NCI-H510A (cell line): ENCODE results near the gene H3-3A.

Experiments used
- DNase-seq: peaks from one replicate; lab custom pipeline; 2025; lab: John Stamatoyannopoulos, UW

H3-3A gene

DNA sequence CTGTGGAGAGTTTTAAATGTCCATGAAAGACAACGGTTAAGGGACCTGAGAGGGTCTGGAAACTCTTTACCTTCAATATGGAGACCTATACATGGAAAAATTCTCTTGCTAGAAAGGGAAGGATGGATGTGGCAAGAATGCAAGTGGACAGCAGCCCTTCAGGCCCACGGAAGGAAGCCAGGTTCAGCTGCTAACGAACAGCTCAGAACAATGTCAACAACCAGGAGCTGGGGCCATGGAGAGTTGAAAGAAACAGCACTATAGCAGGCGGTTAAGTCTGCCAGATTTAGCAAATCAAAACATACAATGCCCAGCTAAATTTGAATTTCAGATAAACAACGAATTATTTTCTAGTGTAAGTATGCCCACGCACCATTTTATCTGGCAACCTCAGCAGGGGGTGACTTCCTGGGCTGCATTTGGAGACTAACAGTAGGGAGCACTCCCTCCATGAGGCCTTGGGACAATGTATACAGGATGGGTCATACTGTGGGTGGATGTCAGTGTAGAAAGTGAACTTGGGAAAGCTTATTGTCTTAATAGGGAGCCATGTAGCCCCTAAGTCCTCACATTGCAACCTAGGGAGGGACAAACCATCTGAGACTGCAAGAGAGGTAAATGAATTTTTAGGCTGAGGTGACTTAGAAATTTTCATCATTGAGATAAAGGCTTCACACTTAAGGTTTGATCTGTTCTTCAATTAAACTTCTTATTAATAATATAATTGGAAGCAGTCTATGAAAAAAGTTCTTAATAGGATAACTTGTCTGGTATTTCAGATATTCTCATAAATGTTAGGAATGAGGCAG, 7.8 kb upstream of the H3-3A start:
- DNase-seq = no peak

DNA sequence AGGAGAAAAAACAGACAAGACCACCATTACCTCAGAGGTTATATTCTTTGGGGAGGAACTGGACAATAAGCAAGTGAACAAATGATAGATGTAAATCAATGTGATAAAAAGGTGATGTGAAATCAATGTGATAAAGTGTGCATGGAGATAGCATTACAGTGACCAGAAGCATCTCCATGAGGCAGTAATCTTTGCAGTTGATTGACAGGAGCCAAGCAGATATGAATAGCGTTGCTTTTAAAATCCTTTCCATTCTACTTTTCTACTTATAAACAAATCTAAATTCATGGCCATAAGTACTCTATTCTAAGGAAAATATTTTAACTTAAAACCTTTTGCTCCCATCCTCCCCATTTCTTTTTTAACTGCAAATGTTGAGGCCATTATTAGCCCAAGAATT, 2.8 kb upstream of the H3-3A start:
- no peak for DNase-seq

GRCh38 chr1:226060427-226060826, 2.1 kb upstream of the H3-3A start:
- DNase-seq = no peak

DNA sequence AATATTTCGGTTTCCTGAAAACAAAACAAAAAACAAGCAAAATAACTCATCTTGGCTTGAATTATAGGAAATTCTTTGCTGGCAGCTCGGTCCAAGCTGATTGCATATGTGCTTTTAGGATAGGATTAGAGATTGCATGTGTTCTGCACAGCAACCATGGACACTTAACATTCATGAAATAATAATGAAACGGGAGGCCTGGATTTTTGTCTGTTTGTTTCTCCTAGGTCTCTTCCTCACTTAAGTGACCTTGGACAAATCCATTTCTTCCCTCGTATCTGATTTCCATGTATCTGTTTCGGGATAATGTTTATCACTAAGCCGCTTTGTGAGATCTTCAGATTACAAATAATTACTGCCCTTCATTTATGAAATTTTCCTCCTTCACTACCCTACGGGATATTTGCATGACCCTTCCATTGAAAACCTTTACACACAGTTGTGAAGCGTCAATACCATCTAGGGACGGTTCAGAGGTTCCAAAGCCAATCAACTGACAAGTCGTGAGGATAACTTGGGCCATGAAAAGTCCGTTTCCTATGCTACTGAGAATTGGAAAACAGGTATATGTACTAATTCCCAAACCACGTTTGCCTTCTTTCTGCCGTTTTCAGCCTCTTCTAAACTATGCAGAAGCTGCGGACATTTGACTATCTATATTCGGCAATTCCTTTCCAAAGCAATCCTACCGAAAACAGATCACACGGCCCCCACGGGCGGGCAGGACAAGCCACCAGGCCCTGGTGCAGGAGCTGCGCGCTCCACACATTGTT, 1.3 kb upstream of the H3-3A start:
- no peak for DNase-seq

DNA sequence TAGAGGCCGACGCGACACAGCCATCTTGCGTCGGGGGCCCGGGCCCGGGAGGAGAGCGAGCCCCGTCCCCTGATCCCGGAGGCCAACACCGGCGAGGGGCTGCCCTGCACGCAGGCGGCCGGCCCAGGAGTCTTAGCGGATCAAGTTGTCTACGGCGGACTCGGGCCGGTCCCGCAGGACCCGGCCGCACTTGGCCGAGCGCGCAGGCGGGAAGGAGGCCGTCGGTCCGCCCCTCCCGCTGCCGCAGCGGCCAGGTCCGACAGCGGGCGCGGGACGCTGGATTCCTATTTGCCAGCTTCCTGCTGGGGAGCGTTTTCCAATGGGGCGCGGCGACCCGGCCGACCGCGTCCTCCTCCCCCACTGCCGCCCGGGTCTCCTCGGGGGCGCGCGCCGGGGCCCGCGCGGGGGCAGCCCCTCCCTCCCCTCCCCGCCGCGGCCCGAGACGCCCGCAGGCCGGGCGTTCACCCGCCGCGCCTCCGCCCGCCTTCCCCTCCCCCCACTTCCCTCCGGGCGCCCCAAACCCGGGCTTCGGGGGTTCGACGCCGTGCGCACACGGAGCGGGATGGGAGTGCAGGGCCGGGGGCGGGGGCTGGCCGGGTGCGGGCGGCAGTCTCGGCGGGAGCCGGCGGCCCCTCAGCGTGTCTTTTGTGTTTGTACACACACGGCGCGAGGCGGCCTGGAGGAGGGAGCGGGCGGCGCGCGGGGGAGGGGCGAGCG, 517 bp upstream of the H3-3A start:
- peak; percentile 73 for DNase-seq

DNA sequence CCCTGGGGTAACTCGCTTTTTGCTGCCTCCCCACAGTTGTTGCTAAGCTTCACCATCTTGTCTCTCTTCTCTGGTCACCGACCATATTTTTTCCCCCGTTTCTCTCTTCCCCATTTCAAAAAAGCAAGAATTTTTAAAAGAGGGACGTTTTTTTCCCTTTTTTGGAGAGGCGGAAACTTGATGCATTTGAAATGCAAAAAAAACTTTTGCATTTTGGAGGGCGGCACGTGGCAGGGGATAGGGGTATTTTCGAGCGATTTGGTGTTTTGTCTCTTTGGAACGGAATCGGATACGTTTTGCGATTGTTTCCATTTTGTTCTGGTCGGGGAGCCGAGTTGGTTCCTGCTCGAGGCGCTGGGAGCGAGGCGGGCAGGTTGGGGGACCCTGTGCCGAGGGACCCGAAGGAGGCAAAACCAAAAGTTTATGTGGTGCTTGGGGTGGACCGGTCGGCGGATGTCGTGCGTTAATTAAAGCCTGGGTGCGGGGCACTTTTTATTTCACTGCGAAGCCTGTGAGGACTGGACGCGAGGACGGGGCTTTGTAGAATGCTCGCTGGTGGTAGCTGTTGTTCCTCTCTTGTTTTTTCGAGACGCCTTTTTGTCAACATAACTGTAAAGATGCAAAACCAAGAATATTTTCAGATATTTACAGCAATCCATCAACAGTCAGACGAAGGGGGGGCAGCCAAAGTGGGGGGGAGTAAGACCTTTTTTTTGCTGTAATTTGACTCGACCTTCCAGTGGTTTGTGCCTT, 884 bp downstream of the H3-3A start:
- peak; percentile 54 for DNase-seq

DNA sequence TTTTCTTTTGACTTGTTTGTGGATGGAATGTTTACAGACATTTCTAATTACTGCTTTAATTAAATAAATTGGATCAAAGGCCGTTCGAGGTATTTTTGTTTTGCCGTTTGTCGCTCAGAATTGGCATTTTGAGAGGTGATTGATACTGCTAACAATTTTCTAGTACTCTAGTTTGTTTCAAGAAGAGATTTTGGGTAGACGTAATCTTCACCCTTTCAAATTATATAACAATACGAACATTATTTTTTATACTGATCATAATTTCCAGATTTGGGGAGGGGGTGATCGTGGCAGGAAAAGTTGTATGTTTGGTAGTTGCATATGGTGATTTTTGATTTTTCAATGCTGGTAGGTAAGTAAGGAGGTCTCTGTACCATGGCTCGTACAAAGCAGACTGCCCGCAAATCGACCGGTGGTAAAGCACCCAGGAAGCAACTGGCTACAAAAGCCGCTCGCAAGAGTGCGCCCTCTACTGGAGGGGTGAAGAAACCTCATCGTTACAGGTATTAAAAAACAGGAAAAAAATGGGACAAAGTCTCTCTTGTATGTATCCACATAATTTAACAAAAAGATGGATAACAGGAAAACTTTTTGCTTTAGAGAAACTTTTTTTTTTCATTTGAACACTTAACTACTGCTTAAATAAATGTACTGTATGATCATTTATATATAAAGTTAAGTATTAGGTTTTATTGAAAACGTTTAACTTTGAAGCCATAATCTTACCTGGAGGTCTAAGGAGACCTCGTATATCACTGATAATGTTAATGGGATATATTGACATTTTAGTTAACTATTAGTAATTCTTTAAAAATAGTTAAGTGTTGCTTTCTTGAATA, 1.7 kb downstream of the H3-3A start:
- no peak for DNase-seq

- peak; percentile 9 for DNase-seq
These were observed 2.3 kb downstream of the H3-3A start for GRCh38 chr1:226064816-226065248.

DNA sequence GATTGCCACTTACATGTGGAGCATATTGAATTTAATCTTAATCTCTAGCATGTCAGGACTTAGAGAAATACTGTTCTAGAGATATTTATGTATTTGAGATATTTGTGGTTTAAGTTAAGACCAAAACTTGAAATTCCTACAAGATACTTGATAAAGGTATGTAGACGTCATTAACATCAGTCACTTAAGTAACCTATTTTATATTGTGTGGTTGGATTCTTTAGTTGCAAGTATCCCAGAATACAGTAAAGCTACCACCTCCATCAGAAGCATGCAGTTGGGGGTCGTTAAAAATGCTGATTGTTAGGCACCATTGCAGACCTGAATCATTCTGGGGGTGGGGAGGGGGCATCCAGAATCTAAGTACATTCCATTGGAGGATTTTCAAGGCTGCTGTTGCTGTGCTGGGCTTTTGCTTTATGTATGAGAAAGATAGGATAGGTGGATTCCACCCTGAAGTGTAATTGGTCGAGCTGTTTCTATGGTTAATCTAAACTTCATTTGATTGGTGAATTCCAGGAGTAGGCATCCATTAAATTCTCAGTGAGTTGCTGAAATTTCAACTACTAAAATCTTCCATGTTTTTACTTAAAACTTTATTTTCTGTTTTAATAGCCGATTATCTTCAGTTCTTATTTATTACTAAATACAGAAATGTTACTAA, 4.0 kb downstream of the H3-3A start:
- no peak for DNase-seq

GRCh38 chr1:226069811-226070489, 7.4 kb downstream of the H3-3A start:
- no peak for DNase-seq

DNA sequence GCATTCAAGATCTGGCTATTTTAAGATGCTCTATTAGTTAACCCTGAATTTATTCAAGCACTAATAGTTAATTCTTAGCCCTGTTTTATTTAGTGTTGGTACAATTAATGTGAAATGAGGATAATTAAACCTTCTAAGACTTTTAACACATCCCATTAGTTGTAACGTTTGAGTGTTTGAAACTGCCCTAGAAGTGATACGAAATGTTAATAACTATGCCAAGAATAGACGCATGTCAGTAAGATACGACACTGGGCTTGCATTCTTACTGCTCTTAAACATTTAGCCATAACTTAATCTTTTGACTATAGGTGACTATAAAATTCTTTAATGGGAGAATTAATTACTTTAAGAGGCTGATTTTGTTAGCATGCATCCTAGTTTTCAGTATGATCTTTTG, 9.8 kb downstream of the H3-3A start:
- DNase-seq = no peak

- DNase-seq = no peak
These were observed 10.9 kb downstream of the H3-3A start for GRCh38 chr1:226073184-226073950.

- no peak for DNase-seq
These were observed 11.5 kb downstream of the H3-3A start for GRCh38 chr1:226074046-226074445.

GRCh38 chr1:226076378-226076777, 13.9 kb downstream of the H3-3A start:
- DNase-seq = no peak

- DNase-seq = no peak
These were observed 15.9 kb downstream of the H3-3A start for GRCh38 chr1:226078374-226078773.

DNA sequence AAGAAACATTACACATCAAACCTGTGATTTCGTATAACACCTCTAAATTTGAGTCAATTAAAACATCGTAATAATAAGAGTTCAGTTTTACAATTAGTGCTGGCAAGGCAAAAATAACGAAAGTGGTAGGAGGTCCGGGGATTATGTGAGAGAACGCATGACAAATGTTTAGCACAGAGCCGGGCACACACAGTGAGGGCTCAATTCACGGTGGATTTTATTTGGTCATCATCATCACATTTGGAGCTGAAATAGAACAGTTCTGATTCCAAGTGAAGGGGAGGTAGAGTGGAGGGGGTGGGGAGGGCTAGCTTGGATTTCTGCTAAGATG, 20.0 kb downstream of the H3-3A start:
- DNase-seq = no peak

- DNase-seq = no peak
These were observed 20.4 kb downstream of the H3-3A start for GRCh38 chr1:226082959-226083301.

DNA sequence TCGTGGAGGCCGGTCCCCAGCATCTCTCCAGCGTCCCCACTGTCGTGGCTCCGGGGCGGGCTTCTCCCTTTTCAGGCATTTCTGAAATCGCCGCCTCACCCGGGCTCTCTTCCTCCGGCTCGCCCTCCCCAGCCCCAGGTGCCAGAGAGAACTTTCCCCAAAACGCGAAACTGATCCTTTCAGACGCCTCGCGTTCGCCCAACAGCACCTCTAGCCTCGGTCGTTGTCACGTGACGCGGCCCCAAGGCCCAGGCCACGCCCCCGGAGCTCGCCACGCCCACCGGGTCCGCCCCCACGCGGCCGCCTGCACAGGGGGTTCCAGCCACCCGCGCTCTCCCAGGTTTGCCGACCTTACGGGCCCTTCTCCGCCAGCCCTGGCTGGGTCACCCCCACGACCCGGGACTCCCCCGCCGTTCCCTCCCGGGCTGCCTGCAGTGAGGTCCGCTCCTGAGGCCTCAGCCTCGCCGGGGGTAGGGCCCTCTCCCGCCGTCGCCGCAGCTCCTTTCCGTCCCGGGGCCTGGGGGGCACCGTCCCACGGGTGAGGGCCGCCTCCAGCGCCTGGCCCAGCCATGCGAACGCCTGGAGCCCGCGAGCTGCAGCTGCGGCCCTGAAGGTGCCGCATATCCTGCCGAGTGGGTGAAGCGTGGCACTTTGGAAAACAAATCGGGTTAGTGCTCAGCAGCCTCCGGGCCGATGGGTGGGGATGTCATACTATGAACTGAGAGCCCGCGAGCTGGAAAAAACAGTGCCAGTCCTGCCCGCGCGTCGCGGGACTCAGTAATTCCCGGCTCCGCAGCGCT, 21.0 kb downstream of the H3-3A start:
- no peak for DNase-seq
